Measurements from ENCODE around the gene NPAS2. TPM values are rescaled to one million over a fixed set of nuclear protein-coding genes. Genes with fewer than 3 reads are reported as not detected.

The NPAS2 gene
- total and polyA plus RNA-seq, 2 donors from 2014 or later = 8.4 to 44.5 TPM

DNA sequence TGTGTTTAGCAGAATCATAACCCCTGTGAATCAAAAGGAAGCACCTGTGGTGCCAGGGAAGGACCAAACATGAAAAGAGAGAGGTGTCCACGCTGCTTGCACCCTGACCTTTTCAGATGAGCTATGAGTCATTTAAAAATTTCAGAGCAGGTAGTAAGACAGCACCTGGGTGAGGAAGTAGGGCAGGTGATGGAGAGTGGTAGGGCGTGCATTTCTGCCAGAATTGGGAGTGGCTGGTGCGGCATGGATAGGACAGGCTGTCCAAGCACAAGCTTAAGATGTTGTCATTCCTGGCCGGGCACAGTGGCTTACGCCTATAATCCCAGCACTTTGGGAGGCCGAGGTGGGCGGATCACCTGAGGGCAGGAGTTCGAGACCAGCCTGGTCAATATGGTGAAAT lies 36.8 kb downstream of the NPAS2 start:
- H3K36me3 ChIP-seq (ENCODE audit: control insufficient read depth in 2 of 3, insufficient read depth in 3 of 3, low read length in 3 of 3) = no peaks in the 10 kb centered on the region
- no peak overlapping the region for H3K27ac ChIP-seq (ENCODE audit: low read depth in 2 of 2, low read length in 2 of 2)
- no peak for FAIRE-seq
- intact Hi-C loops (cut with DNase I) = no loop called here
- no peak overlapping the region for H3K4me3 ChIP-seq (ENCODE audit: low read length in 3 of 3)
- no peak for TF ChIP-seq CTCF (IDR thresholded peaks at IDR 0.05; ENCODE audit: borderline replicate concordance, extremely low read depth, insufficient read depth)
- no peaks in the 10 kb centered on the region for H3K9me3 ChIP-seq (ENCODE audit: control insufficient read depth in 2 of 3, insufficient read depth in 1 of 3, low read length in 3 of 3)
- DNase-seq = no peak
- H3K27me3 ChIP-seq (ENCODE audit: control insufficient read depth, insufficient read depth, low read length) = no peaks in the 10 kb centered on the region
- no peaks in the 10 kb centered on the region for H3K4me1 ChIP-seq (ENCODE audit: control insufficient read depth in 2 of 3, insufficient read depth in 2 of 3, low read depth in 1 of 3, low read length in 3 of 3)
- no peak overlapping the region for H3K9ac ChIP-seq (ENCODE audit: low read length in 3 of 3)

GRCh38 chr2:100857341-100857740 lies 37.4 kb downstream of the NPAS2 start:
- H3K9me3 ChIP-seq (ENCODE audit: control insufficient read depth in 2 of 3, insufficient read depth in 1 of 3, low read length in 3 of 3) = no peaks in the 10 kb centered on the region
- no peak overlapping the region for H3K27ac ChIP-seq (ENCODE audit: low read depth in 2 of 2, low read length in 2 of 2)
- intact Hi-C loops (cut with DNase I) = no loop called here
- no peaks in the 10 kb centered on the region for H3K4me1 ChIP-seq (ENCODE audit: control insufficient read depth in 2 of 3, insufficient read depth in 2 of 3, low read depth in 1 of 3, low read length in 3 of 3)
- no peaks in the 10 kb centered on the region for H3K36me3 ChIP-seq (ENCODE audit: control insufficient read depth in 2 of 3, insufficient read depth in 3 of 3, low read length in 3 of 3)
- H3K9ac ChIP-seq (ENCODE audit: low read length in 3 of 3) = no peak overlapping the region
- FAIRE-seq (no peak), DNase-seq (no peak)
- H3K27me3 ChIP-seq (ENCODE audit: control insufficient read depth, insufficient read depth, low read length) = no peaks in the 10 kb centered on the region
- no peak overlapping the region for H3K4me3 ChIP-seq (ENCODE audit: low read length in 3 of 3)
- TF ChIP-seq CTCF (IDR thresholded peaks at IDR 0.05; ENCODE audit: borderline replicate concordance, extremely low read depth, insufficient read depth) = no peak

- no peaks in the 10 kb centered on the region for H3K36me3 ChIP-seq (ENCODE audit: control insufficient read depth in 2 of 3, insufficient read depth in 3 of 3, low read length in 3 of 3)
- FAIRE-seq (no peak), DNase-seq (no peak)
- H3K9ac ChIP-seq (ENCODE audit: low read length in 3 of 3) = no peak overlapping the region
- no peaks in the 10 kb centered on the region for H3K9me3 ChIP-seq (ENCODE audit: control insufficient read depth in 2 of 3, insufficient read depth in 1 of 3, low read length in 3 of 3)
- TF ChIP-seq CTCF (IDR thresholded peaks at IDR 0.05; ENCODE audit: borderline replicate concordance, extremely low read depth, insufficient read depth) = no peak
- no peak overlapping the region for H3K4me3 ChIP-seq (ENCODE audit: low read length in 3 of 3)
- intact Hi-C loops (cut with DNase I) = no loop called here
- no peaks in the 10 kb centered on the region for H3K27me3 ChIP-seq (ENCODE audit: control insufficient read depth, insufficient read depth, low read length)
- no peak overlapping the region for H3K27ac ChIP-seq (ENCODE audit: low read depth in 2 of 2, low read length in 2 of 2)
- no peaks in the 10 kb centered on the region for H3K4me1 ChIP-seq (ENCODE audit: control insufficient read depth in 2 of 3, insufficient read depth in 2 of 3, low read depth in 1 of 3, low read length in 3 of 3)
Observed at GRCh38 chr2:100857915-100858314, 38.0 kb downstream of the NPAS2 start.

DNA sequence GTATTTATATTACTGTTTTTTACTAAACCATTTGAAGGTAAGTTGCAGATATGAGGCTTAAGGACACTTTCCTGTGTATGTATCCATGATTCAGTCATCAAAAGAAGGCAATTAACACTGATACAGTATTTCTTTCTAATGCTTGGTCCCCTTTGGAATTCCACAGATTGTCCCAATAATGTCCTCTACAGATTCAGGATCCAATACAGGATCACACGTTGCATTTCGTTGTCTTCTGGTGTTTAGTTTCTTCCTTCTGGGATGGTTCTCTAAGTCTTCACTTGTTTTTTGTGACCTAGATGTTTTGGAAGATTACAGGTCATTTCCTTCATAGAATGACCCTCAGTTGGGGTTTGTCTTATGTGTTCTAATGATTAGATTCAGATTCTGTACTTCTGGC lies 40.0 kb downstream of the NPAS2 start:
- DNase-seq (no peak), FAIRE-seq (no peak)
- TF ChIP-seq CTCF (IDR thresholded peaks at IDR 0.05; ENCODE audit: borderline replicate concordance, extremely low read depth, insufficient read depth) = no peak
- no peaks in the 10 kb centered on the region for H3K36me3 ChIP-seq (ENCODE audit: control insufficient read depth in 2 of 3, insufficient read depth in 3 of 3, low read length in 3 of 3)
- no peaks in the 10 kb centered on the region for H3K4me1 ChIP-seq (ENCODE audit: control insufficient read depth in 2 of 3, insufficient read depth in 2 of 3, low read depth in 1 of 3, low read length in 3 of 3)
- H3K9me3 ChIP-seq (ENCODE audit: control insufficient read depth in 2 of 3, insufficient read depth in 1 of 3, low read length in 3 of 3) = no peaks in the 10 kb centered on the region
- intact Hi-C loops (cut with DNase I) = no loop called here
- H3K9ac ChIP-seq (ENCODE audit: low read length in 3 of 3) = no peak overlapping the region
- no peaks in the 10 kb centered on the region for H3K27me3 ChIP-seq (ENCODE audit: control insufficient read depth, insufficient read depth, low read length)
- H3K4me3 ChIP-seq (ENCODE audit: low read length in 3 of 3) = no peak overlapping the region
- no peak overlapping the region for H3K27ac ChIP-seq (ENCODE audit: low read depth in 2 of 2, low read length in 2 of 2)
